Cerebellar nuclear complex (tissue), 1 donor: Measurements from ENCODE around the gene ECE1.
"Not testable (repeated sequence)": the region's sequence is repeated elsewhere in the genome, so short reads cannot be mapped to it uniquely, and the experiment has no call there.

ENCODE experiments used
- DNase-seq, 2 experiments: peaks; one replicate each; lab custom pipeline; 2025; lab: John Stamatoyannopoulos, UW

ECE1 gene

DNA sequence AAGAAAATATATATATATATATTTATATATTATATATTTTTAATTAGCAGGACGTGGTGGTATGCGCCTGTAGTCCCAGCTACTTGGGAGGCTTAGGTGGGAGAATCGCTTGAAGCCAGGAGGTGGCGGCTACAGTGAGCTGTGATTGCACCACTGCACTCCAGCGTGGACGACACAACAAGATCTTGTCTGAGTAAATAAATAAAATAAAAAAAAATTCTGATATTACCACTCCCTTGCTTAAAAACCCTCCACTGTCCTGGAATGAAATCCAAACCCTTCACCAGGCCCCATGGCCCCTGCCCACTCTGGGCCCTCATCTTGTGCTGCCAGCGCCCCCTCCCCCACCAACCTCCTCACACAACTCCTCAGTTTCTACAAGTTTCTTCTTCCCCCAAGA is 1.7 kb upstream of the ECE1 start:
- no peak for DNase-seq

DNA sequence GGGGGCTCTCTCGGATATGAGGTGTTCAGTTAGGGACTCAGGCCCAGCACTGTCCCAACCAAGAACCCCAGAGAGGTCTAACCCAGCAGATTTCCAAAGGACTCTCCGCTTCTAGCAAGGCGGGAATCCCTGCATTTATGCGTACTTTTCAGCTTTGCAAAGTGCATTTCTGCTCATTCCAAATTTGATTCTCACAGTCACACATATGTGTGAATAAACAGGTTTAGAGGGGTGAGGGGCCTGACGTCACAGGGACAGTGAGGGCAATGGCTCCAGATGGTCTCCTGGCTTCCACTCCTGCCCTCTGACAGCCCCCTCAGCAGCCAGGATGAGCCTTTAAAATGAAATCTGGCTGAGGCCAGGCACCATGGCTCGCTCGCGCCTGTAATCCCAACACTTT is 921 bp upstream of the ECE1 start:
- DNase-seq, result no peak

DNA sequence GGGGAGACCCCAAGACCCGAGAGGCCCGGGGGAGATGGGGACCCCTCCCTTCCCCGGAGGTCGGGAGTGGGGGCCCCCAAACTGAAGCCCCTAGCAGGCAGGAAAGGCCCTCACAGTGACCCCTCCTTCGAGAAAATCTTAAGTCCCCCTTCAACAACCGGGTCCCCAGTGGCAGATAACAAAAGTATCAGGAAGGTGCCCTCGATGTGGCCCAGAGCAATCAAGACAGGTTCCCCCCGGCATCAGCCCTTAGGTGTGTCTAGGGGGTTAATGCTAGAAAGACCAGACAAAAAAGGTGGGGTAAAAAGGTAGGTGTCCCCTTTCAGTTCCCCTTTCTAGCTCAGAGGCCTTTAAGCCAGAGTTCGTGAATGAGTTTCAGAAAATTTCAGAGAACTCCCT is 282 bp upstream of the ECE1 start:
- no peak for DNase-seq

DNA sequence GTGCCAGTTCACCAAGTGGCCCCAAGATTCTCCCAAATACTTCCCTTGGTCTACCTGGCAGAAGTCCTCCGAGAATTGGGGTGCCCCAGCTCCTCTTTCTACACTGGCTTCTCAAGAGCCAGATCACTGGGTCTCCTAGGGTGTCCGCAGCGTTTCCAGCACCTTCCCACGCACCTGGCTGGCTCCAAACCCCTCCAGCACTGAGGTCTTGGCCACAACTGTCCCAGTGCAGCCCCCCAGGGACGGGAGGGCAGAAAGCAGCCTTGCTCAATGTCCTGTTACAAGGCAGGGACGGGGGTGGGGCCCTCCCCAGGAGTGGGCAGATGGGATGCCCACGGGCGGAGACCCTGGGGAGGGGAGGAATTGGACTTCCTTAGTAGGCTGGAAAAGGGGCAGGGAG is 1.1 kb downstream of the ECE1 start:
- no peak for DNase-seq

DNA sequence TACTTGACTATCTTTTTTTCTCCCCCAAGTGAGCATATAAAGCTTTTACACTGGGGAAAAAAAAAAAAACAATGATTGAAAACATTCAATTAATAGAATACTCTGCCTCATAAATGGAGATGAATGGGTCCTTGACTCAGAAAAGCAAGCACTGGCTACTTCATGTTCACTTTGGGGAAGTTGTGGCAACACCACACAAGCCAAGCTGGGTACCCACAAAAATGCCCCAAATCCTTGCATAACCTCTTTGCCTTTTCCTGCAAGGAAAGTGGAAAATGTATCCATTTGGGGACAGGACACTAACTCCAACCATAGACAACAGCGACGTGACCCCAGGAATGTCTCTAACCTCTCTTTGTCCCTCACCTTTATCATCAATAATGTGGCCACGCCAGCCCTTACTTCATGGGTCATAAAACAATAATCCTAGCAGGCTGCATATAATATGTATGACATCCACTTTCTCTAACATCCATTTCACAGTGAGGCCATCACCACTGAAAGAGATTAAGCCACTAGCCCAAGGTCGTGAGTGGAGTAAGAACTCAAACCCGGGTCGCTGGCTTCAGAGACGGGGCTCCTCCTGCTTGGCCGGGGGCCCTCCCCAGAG is 2.3 kb downstream of the ECE1 start:
- DNase-seq, result no peak

DNA sequence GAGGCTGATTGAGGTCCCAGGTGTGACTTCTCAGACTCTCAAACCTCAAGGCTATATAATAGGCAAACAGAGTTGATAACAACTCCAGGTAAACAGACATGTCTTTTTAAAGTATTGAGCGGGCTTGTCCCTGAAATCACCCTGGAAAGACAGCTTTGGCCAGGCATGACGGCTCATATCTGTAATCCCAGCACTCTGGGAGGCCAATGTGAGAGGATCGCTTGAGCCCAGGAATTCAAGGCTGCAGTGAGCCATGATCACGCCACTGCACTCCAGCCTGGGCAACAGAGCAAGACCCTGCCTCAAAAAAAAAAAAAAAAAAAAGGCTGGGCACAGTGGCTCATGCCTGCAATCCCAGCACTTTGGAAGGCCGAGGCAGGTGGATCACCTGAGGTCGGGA is 4.9 kb downstream of the ECE1 start:
- DNase-seq, result not testable (repeated sequence)

DNA sequence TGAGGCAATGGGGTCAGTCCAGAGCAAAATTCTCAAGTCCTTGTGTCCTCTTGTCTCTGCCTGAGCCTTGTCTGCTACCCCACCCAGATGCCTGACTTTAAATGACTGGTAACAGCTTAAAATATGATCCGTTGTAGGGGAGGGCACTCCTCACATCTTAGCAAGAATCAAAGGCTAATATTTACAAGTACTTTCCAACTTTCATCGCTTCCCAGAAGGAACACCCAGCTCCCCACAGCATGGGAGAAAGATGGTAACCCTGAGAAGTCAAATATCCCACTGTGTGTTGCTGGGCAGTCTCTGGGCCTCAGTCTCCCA is 5.2 kb downstream of the ECE1 start:
- DNase-seq, result no peak

DNA sequence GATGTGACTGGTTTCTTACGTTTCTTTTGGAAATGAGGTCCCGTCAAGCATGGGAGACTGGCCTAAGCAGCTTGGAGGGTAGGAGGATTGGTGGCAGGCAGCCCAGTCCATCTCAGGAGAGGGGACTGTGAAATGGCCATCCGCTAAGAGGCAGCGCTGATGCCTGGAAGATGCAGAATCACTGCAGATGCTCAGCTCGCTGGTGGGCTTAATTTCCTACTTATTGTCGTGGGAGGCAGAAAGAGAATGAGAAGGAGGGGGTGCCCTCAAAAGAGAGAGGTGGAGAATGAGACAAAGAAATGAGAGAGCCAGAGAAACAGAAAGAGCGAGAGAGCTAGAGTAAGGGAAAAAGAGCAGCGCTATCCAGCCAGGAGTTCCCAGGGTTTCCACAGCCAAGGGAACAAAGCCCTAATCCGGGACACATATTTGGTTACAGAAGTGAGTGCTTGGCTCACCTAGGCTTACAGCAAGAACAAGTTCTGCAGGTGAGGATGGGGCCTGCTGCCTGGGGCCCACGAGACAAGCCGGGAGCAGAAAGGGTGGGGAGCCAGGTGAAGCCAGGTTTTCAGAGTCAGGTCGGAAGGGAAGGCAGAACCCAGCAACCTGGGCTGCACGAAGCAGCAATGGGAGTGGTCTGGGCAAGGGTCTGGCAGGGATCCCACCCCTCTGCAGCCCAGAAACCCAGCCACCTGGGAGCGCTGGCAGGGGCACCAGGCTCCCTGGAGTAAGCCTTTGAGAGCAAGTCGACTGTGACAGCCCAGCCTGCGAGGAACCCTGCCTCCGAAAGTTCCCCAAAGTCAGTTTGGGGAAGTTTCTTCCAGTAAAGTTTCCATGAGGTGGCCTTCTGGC is 5.8 kb downstream of the ECE1 start:
- no peak for DNase-seq

DNA sequence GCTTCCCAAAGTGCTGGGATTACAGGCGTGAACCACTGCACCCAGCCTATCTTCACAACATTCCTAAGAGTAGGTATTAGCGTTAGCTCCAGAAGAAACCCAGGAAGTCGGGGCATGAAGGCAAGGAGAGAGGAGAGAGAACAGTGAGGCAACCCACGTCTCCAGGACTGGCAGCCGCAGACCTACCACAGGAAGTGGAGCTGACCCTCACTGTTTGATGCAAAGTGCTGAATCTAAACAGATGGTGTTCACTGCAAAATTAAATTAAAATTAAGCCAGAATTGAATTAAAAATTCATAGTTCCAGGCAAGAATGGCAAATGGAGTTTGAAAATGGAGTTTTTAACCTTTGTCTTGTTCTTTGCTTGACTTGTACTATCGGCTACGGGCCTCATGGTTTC is 6.7 kb downstream of the ECE1 start:
- DNase-seq, result no peak

DNA sequence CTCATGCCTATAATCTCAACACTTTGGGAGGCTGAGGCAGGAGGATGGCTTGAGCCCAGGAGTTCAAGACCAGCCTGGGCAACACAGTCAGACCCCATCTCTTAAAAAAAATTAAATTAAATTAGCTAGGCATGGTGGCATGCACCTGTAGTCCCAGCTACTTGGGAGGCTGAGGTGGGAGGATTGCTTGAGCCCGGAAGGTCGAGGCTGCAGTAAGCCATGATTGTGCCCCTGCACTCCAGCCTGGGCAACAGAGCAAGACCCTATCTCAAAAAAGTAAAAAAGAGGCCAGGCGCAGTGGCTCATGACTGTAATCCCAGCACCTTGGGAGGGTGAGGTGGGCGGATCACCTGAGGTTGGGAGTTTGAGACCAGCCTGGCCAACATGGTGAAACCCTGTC is 8.2 kb downstream of the ECE1 start:
- DNase-seq, result not testable (repeated sequence)

DNA sequence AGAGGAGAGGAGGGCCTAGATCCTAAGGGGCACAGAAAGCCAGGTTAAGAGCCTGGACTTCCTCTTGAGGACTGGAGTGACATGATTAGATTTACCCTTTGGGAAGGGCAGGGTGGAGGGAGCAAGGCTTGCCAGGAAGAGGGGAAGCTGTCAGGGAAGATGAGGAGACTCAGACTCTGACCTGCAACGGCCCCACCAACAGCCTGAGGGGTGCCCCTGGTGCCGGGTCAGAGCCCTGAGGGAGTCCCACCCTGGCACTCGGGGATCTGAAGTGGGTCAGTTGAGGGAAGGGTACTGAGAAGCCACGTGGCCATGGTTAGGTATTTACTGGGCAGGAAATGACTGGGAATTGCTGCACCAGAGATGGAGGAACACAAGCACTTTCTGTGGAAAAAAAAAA is 9.8 kb downstream of the ECE1 start:
- DNase-seq, result no peak

DNA sequence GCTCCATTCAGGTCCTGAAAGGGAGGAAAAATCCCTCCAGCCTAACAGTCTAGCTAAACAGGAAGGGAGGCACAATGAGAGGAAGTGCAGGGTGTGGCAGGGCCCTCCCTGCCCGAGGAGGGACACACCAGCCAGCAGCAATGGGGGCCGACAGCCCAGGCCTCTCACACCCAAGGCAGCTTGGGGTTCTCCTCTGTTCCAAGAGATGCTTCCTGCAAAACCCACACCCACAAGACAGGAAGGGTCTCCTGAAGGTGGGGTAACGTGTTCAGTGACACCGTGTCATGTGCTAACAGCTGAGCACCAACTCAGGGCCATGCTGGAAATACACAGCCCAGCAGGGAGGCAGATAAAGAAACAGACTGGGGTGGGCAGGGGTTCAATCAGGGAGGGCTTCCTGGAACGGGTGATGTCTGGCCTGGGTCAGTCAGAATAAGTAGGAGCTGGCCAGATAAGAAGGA is 10.2 kb downstream of the ECE1 start:
- no peak for DNase-seq

DNA sequence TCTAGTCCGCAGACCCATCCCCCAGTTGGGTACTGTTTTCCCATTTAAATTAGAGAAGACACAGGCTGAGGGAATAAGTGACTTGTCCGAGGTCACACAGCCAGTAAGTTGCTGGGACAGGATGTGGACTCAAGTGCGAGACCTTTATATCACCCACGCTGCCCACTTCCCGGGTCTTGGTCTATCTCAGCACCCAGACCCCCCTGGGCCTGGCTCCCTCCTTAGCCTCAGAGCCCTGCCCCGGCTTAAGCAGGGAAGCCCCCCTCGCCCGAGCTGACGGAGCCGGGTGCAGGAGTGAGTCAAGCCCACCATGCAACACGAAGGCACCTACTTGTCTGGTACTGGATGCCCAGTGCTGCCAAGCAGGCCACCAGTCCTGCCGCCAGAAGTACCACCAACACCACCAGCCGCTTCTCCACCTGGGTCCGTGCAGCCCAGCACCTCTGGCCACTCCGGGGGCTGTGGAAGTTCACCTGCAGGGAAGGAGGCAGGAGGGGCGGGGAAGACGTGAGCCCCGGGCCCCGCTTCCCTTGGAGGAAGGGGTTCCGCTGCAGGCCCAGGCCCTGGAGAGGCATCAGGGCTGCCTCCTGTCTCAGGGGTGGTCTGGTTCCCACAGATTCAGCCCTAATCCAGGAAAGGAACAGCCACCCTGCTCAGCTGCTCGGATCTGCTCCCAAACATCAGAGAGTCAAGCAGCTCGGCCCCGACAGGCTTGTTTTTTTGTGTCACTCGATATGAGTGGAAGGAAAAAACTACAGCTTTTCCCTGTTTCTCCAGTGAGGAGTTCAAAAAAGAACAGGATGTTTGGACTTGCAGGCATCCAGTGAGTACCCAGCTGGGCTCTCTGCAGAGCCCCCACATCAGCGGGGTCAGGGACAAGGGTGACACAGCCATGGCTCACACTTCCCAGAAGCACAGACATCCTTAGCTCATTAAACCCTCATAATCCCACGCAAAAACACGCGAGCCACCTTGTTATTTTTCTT is 11.1 kb downstream of the ECE1 start:
- no peak for DNase-seq

DNA sequence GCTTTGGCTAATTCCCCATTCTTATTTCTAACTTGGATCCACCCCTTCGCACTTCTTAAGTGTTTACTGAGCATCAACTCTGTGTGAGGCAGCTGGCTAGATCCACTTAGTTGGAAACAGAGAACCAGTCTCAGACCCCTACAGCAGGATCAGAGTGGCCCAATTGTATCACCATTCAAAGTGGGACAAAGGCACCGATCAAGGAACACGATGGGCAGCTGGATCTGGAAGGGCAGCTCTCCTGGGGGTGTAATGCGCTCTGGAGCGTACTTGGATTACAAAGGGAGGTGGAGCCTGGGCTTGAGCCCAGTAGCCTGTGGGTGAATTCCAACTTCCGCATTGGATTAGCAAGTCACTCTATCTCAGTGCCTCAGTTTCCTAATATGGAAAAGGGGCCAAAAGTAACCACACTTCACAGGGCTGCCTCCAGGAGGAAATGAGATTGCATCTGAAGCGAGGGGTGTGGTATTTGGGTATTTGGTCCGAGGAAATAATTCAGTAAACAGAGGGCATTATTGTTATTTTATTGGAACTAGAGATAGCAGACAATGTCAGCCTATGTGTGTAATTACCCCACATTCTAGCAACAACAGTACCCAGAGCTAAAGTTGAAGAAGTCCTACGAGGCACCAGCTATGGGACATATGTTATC is 11.9 kb downstream of the ECE1 start:
- DNase-seq, result no peak

DNA sequence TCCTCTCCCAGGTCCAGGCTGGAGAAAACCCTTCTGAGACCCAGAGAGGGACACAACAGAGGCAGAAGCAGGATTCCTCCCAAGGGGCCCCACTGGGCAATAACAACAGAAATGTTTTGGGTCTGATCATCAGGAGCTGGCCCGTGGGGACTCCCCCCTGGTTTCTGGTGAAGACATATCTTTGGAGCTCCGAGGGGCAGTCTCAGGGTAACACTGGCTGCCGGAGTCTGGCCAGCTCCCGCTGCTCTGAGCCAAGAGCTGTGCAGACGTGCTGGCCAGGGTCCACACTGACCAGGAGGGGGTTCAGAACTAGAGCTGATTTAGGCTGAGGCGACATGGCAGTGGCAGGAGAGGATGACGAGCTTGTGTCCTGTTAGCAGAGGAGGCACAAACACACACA is 13.1 kb downstream of the ECE1 start:
- no peak for DNase-seq

DNA sequence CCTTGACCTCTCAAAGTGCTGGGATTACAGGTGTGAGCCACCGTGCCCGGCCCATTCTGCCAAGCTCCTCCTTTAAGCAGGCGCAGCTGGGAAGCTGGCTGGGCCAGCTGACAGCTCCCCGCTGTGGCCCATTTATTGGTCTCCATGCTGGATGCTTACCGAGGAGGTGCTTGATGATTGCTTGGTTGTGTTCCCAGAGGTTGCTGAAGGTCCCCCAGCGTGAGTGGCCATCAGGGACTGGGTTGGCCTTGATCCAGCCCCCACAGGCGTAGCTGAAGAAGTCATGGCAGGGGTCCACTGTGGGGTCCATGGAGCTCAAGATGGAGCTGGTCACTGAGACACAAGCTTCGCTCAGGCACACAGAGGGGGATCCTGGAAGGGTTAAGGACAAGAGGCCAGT is 17.7 kb downstream of the ECE1 start:
- no peak for DNase-seq

DNA sequence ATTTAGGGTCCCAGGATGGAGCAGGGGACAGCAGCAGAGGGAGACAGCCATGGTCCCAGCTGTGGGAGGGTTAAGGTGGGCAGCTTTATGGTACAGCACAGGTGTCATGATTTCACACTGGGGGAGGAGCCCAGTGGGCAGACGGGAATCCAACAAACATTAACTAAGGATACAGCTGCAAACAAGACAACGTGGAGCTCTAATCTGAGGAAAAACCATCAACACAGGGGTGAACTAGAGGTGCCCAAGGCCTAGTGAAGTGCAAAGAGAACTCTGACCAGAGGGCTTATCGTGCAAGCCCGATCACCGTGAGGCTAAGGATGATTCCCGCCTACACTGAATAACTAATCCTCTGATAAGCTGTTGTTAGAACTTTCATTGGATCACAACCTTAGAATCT is 18.7 kb downstream of the ECE1 start:
- DNase-seq, result no peak

DNA sequence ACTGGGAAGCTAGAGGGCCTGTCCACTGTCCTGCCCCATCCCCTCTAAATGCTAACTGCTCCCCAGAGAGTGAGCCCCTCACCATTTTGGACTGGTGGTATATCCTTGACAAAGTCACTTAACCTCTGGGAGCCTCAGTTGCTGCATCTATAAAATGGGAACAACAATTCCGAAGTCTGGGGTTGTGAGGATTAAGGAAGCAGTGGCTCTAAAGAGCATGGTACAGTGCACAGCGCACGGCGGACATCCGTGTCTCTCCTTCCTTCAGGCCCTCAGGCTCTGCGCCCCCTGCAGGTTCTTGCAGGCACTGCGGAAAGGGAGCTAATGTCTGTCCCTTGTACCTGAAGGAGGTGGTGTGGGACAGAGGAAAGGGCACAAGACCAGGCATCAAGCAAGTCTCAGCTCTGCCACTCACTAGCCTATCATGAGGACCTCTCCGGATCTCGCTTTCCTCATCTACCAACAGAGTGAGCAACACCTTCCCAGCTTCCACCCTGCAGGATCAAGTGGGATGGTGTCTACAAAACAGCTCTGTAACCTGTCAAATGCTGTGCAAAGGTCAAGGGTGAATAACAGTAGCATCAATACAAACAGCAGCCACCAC is 20.1 kb downstream of the ECE1 start:
- DNase-seq, result no peak

DNA sequence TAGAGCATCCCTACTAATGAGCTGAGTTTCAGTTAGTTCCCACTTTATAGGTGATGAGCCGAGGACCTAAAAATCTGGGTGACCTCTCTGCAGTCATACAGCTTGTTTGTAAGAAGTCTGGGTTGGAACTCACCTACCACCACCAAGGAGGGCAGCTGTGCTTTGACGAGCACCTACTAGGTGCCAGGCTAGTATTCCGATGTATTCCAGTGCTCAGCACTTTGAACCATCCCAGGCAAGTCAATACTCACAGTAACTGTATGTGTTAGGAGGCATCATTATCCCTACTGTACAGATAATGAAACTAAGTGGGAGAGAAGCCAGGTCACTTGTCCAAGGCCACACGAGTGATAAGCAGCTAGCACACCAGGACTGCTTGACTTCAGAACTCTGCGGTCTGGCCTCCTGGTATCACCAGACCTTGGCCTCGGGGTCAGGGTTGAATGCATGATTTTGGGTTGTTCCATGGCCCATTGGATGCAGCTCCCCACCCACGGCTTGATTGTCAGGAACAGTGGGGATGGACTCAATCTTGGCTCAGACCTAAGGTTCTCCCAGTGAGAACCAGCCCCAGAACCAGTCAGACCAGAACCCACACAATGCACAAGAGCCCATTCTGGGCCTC is 20.7 kb downstream of the ECE1 start:
- no peak for DNase-seq

DNA sequence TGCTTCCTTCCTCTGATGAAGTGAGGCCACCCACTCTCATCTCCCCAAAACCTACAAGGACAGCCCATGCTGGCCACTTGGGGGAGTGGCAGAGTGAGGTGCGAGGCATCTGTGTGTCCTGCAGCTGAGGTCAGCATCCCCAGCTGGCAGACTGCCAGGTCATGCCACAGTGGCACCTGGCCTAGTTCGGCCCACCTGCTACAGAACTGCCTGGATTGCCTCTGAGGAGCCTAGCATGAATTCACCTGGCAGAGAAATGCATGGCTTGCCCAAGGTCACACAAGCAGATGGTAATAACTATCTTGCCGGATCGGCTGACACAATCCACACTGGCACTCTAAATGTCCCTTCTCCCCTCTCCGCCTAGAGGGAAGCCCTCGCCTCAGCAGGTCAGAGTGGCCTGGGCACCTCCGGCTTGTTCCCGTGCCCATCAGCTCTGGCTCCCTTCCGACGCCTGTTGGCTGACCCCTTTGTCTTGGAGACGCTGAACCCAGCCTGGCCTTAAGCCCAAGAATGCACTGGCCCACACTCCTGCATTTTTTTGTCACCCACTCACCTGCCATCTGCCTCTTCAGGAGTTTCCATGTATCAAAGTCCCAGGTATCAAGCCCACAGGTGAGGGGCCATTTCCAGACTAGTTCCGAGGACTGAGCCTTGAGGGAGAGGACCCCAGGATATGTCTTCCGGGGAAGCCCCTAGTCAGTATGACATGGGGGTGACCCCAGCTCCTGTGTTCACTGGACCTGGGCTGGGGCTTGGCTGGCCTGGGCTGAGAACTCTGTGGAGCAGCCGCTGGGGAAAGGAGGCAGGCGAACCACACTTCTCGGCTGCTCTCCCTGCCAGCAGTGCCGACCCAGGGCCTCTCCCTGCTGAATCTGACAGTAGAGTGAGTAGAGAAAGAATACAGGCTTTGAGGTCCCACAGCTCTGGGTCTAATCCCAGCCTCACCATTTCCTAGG is 21.7 kb downstream of the ECE1 start:
- no peak for DNase-seq
